BLaER1 (cell line): Measurements from ENCODE around the gene MECP2.

Experiments
- H3K27ac ChIP-seq: shearing (Covaris generic); formaldehyde crosslinking; 2 replicates; pipeline ENCODE4 v1.8.1; 2022
- H3K27me3 ChIP-seq: shearing (Covaris generic); formaldehyde crosslinking; 2 replicates; pipeline ENCODE4 v1.8.1; 2022
- H3K36me3 ChIP-seq: shearing (Covaris generic); formaldehyde crosslinking; 2 replicates; pipeline ENCODE4 v1.8.1; 2022
- H3K4me1 ChIP-seq: shearing (Covaris generic); formaldehyde crosslinking; 2 replicates; pipeline ENCODE4 v1.8.1; 2022
- H3K4me2 ChIP-seq: shearing (Covaris generic); formaldehyde crosslinking; 2 replicates; pipeline ENCODE4 v1.8.1; 2022
- H3K4me3 ChIP-seq: shearing (Covaris generic); formaldehyde crosslinking; 2 replicates; pipeline ENCODE4 v1.8.1; 2022
- H3K9ac ChIP-seq: shearing (Covaris generic); formaldehyde crosslinking; 2 replicates; pipeline ENCODE4 v1.8.1; 2022
- H3K9me3 ChIP-seq: shearing (Covaris generic); formaldehyde crosslinking; 2 replicates; pipeline ENCODE4 v1.8.1; 2022
- H4K20me1 ChIP-seq: shearing (Covaris generic); formaldehyde crosslinking; 2 replicates; pipeline ENCODE4 v1.8.1; 2022
- Cebpa-rat ChIP-seq: shearing (Covaris generic); IDR thresholded peaks from 2 replicates; pipeline ENCODE4 v1.8.1; 2022

MECP2 gene

DNA sequence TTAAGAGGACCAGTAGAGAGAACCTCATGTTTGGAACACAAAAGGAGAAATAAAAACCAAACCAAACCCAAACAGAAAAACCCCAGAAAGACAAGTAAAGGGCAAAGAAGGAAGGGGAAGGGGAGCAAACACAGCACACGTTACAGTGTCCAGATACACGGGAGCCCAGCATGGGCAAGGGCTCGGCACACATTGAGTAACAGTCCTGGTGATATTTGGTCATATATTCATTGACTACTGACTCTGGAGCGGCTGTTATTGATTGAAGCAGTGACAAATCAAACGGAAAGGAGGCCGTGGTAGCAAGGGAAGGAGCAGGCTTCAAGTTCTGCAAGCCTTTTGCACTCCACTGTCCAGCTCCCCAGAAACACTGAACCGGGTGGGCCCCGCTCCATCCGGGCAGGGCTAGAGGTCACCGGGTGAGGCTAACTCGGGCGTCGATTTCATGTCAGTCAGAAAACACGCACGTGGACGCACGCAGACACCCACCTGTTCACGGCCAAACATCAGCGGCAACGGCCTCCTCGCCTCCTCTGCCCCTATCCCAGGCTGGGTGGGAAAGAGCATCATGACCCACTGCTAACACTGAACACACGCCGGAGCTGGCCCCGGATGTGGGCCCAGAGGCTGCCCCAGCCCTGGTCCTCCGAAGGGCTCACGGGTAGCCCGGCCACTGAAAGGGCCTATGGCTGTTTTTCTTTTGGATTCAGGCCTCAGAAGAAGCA lies 74.1 kb downstream of the MECP2 start:
- Histone ChIP-seq H3K4me1 (peaks cover 39% of the 10 kb centered on the region), H4K20me1 (peaks cover 80% of the 10 kb centered on the region), H3K9ac (no peak overlapping the region), H3K27ac (no peak overlapping the region), H3K4me3 (no peak overlapping the region), H3K4me2 (peak overlapping the region; percentile 13; the same call in 1 of the 2 replicates), H3K36me3 (peaks cover 21% of the 10 kb centered on the region), H3K27me3 (peaks cover 86% of the 10 kb centered on the region), H3K9me3 (no peaks in the 10 kb centered on the region)
- no peak for TF ChIP-seq Cebpa-rat

DNA sequence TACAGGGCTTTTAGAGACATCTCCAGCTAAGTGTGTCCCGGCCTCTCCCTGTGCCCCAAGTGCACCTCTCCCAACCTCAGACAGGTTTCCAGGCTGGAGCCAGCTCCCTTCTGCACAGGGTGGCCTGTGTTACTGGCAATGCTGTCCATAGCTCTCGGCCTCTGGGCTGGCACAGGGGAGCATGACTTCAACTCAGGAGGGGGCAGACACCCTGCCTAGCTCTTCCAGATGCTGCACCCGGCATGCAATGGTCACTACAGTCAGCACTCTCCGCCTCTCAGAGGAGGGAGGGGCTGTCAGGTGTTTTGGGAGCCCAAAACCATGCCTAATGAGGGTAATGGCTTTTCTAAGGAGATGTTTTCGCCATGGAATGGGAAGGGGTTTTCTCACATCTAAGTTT lies 75.4 kb downstream of the MECP2 start:
- H3K27me3 ChIP-seq, result peaks cover 74% of the 10 kb centered on the region
- H3K9me3 ChIP-seq, result no peaks in the 10 kb centered on the region
- peak overlapping the region; percentile 20; the same call in 1 of the 2 replicates for H3K4me2 ChIP-seq
- H3K4me1 ChIP-seq, result peaks cover 52% of the 10 kb centered on the region
- H3K4me3 ChIP-seq, result no peak overlapping the region
- H4K20me1 ChIP-seq, result peaks cover 80% of the 10 kb centered on the region
- H3K27ac ChIP-seq, result no peak overlapping the region
- no peak for TF ChIP-seq Cebpa-rat
- no peak overlapping the region for H3K9ac ChIP-seq
- peaks cover 19% of the 10 kb centered on the region for H3K36me3 ChIP-seq

DNA sequence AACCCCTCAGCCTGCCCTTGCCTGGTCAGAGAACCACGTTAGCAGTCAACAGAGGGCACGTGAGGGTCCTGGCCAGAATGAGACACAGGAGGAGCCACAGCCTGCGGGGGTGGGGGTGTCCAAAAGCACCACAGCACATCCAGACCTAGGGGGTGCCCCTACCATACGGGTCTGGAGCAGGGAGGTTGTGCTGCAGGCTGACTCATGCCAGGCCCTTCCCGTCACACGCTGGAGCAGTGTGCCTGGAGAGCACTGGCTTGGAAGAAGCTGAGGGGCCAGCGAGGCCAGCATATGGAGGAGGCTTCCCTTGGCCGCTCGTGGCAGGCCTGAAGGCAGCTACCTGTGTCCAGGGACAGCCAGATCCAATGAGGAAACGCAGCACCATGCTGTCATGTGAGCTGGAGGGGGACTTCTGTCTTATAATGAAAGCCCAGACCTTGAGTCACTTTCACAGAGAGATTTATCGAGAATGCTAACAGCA lies 76.3 kb downstream of the MECP2 start:
- H4K20me1 ChIP-seq, result peaks cover 80% of the 10 kb centered on the region
- no peaks in the 10 kb centered on the region for H3K9me3 ChIP-seq
- peak overlapping the region; percentile 96 for H3K27ac ChIP-seq
- H3K9ac ChIP-seq, result peak overlapping the region; percentile 91; the same call in 1 of the 2 replicates
- H3K4me1 ChIP-seq, result peaks cover 61% of the 10 kb centered on the region
- peaks cover 21% of the 10 kb centered on the region for H3K36me3 ChIP-seq
- H3K4me2 ChIP-seq, result peak overlapping the region; percentile 85
- no peak for TF ChIP-seq Cebpa-rat
- H3K27me3 ChIP-seq, result peaks cover 73% of the 10 kb centered on the region
- peak overlapping the region; percentile 77; the same call in 1 of the 2 replicates for H3K4me3 ChIP-seq

DNA sequence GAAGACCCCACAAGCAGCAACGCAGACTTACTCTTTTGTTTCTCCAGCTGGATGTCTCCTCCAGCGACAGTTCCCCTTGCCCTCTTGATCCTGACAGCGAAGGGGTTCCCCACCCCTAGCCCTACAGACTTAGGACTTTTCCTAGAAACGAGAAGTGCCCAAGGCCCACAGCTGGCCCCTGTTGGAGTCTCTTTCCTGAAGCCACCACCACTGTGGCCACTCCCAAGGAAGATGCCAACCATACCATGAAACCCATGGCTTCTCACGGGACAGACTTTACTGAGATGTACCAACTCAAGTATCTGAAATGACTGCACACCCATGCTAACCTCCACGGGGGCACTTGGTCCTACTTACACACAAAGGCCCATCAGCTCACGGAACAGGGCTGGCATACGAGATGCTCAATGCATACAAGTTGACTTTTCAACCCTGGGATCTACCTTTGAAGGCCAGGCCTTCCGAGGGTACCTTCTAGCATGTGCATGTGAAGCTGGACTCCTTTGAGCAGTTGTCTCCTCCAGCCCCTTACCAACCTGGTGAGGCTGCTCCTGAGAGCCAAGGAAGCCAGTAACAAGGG lies 76.9 kb downstream of the MECP2 start:
- Histone ChIP-seq H3K9me3 (no peaks in the 10 kb centered on the region), H3K27ac (peak overlapping the region; percentile 96), H3K4me3 (peak overlapping the region; percentile 77), H3K36me3 (peaks cover 26% of the 10 kb centered on the region), H3K27me3 (peaks cover 73% of the 10 kb centered on the region), H4K20me1 (peaks cover 81% of the 10 kb centered on the region), H3K9ac (peak overlapping the region; percentile 91), H3K4me1 (peaks cover 66% of the 10 kb centered on the region), H3K4me2 (peak overlapping the region; percentile 85)
- no peak for TF ChIP-seq Cebpa-rat

DNA sequence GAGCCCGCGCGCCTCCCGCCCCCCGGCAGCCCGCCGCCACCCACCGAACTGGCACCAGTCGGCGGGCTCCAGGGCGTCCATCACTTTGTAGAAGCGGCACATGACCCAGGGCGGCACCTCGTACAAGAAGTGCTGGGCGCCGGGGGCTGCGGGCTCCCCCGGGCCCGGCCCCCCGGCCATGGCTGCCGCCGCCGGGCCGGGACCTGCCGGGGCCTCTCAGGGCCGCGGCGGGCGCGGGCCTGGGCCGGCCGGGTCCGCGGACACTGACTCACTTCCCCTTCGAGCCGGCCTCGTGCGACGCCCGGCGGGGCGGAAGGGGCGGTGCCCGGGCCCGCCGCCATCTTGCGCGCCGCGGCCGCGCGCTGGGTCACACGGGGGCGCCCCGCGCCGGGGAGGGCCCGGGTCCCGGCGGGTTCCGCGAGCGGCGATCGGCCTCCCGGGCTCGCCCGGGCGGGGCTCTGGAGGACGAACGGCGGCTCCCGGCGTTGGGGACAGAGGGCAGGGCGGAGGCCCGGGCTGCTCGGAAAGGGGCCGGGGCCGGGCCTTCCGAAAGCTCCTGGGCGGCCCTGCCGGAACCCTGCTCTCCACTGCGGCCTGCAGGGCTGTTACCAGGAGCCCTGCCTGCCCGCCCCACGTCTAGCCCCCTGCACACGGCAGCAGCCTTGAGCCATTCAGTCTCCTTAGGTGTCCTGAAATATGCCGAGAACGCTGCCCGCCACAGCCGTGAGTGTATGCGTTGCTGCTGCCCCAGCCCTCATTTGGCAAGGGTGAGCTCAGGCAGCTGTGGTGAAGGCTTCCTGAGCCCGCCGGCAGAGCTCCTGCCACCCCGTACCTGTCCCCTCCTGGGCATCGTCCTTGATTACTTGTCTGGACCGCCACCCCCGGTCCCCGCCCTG lies 77.6 kb downstream of the MECP2 start, which contains the start of gene IRAK1:
IRAK1 (minus strand) TSS at position 270 of the 896 bp plus-strand sequence; CDS start at position 180, 90 bp downstream.
- H4K20me1 ChIP-seq, result peaks cover 81% of the 10 kb centered on the region
- H3K9me3 ChIP-seq, result no peaks in the 10 kb centered on the region
- peaks cover 73% of the 10 kb centered on the region for H3K27me3 ChIP-seq
- peak within 1 kb of the TSS; percentile 96 for H3K27ac ChIP-seq
- H3K4me1 ChIP-seq, result peaks cover 74% of the 10 kb centered on the region
- peaks cover 33% of the 10 kb centered on the region for H3K36me3 ChIP-seq
- H3K4me3 ChIP-seq, result peak within 1 kb of the TSS; percentile 77
- peak within 1 kb of the TSS; percentile 91 for H3K9ac ChIP-seq
- H3K4me2 ChIP-seq, result peak within 1 kb of the TSS; percentile 85
- TF ChIP-seq Cebpa-rat, result no peak

DNA sequence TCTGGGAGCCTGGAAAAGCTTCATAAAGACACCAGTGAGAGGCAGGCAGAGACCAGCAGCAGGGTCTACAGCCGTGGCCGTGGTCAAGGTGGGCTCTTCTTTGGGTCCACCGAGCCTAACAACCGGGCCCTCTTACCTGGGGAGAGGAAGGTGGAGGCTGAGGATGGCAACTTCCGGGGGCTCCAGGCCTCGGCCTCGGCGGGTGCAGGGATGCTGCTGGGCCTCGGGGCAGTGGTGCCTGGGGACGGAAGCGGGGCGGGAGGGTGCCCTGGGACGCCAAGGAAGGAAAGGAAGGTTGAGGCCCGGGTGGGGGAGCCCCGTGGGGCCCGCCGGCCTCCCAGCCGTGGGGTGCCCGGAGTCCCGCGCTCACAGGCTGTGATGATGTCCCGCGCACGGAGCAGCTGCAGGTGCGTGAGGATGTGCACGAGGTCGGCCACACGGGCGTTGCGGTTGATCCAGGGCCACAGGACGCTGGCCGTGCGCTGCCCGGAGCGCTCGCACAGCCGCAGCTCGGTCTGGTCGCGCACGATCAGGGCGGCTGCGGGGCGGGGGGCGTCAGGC lies 78.4 kb downstream of the MECP2 start:
- H3K4me3 ChIP-seq, result peak overlapping the region; percentile 77
- peaks cover 41% of the 10 kb centered on the region for H3K36me3 ChIP-seq
- H3K4me1 ChIP-seq, result peaks cover 80% of the 10 kb centered on the region
- H3K27me3 ChIP-seq, result peaks cover 70% of the 10 kb centered on the region
- H3K9ac ChIP-seq, result peak overlapping the region; percentile 91
- no peak for TF ChIP-seq Cebpa-rat
- peak overlapping the region; percentile 85 for H3K4me2 ChIP-seq
- H3K9me3 ChIP-seq, result no peaks in the 10 kb centered on the region
- H3K27ac ChIP-seq, result peak overlapping the region; percentile 96
- peaks cover 83% of the 10 kb centered on the region for H4K20me1 ChIP-seq

DNA sequence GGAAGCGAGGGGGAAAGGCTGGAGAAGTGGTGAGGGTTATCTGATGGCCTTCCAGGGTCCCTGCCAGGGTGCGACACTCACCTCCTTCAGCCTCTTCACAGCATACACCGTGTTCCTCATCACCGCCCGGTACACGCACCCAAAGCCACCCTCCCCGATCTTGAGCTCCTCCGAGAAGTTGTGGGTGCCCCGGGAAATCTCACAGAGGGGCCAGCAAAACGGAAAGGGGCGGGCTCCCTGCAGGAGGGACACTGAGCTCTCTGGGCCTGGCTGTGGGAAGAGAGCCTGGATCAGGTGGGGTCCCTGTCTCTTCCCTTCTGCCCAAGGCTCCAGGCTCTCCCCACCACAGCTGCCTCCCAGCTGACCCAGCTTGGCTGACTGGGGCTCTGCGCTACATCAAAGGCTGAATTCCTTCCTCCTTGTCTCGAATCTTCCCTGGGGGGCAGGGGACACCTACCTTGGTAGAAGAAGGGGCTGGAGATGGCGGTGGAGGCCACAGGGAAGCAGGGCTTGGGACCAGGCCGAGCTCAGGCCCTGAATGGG lies 78.9 kb downstream of the MECP2 start:
- peaks cover 45% of the 10 kb centered on the region for H3K36me3 ChIP-seq
- peaks cover 69% of the 10 kb centered on the region for H3K27me3 ChIP-seq
- peak overlapping the region; percentile 91 for H3K9ac ChIP-seq
- peaks cover 80% of the 10 kb centered on the region for H3K4me1 ChIP-seq
- no peaks in the 10 kb centered on the region for H3K9me3 ChIP-seq
- H3K27ac ChIP-seq, result peak overlapping the region; percentile 96
- TF ChIP-seq Cebpa-rat, result no peak
- peak overlapping the region; percentile 85 for H3K4me2 ChIP-seq
- peaks cover 83% of the 10 kb centered on the region for H4K20me1 ChIP-seq
- H3K4me3 ChIP-seq, result peak overlapping the region; percentile 77

DNA sequence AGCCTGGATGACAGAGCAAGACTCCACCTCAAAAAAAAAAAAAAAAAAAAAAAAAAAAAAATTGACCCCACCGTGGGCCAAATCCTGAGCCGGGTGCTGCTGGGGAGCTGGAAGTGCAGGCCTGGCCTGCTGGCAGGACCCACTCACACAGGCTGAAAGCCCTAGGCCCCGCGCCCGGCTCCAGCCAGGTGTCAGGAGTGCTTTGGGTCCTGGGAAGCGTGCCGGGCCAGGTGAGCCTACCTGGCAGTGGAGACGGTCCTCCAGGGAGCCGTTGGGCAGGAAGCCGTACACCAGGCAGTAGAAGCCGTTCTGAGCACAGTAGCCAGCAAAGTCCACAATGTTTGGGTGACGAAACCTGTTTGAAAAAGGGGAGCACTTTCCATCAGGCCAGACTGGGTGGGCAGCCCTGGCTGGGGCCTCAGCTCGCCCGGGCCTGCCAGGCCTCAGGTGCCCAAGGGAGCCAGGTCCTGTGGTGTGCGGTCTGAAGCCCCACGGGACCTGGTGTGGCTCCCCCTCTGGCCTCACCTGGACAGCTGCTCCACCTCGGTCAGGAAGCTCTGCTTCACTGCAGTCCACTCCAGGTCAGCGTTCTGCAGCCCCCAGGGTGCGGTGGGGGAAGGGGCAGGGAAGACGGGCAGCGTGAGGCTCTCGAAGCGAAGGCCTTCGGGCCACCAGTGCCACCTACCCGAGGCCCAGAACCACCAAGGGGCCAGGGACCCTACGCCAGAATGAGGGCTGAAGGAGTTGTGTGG lies 79.6 kb downstream of the MECP2 start:
- H3K9me3 ChIP-seq, result no peaks in the 10 kb centered on the region
- peaks cover 80% of the 10 kb centered on the region for H3K4me1 ChIP-seq
- H3K27ac ChIP-seq, result peak overlapping the region; percentile 96
- peak overlapping the region; percentile 77 for H3K4me3 ChIP-seq
- H3K9ac ChIP-seq, result peak overlapping the region; percentile 91
- peaks cover 85% of the 10 kb centered on the region for H4K20me1 ChIP-seq
- peak overlapping the region; percentile 85 for H3K4me2 ChIP-seq
- H3K36me3 ChIP-seq, result peaks cover 50% of the 10 kb centered on the region
- TF ChIP-seq Cebpa-rat, result no peak
- H3K27me3 ChIP-seq, result peaks cover 69% of the 10 kb centered on the region
